Central memory CD4-positive, alpha-beta T cell (primary cell): Measurements from ENCODE around the gene KRTAP21-1.
"Not testable (repeated sequence)": the region's sequence is repeated elsewhere in the genome, so short reads cannot be mapped to it uniquely, and the experiment has no call there.

Experiments
- DNase-seq: peaks from one replicate; pipeline ENCODE4 v3.0.0; 2022
- total RNA-seq, 3 experiments: gene quantifications; one replicate each; lab custom pipeline; 2026; lab: John Stamatoyannopoulos, UW

The KRTAP21-1 gene
- total RNA-seq: 0 reads per million in 3 experiments

GRCh38 chr21:30755328-30755727 is at the start of gene KRTAP21-1:
TSS of gene KRTAP21-1 (minus strand) at chr21:30755428. CDS start at chr21:30755378, 50 bp downstream.
- not testable (repeated sequence) for DNase-seq

- no peak for DNase-seq
These were observed 45.4 kb upstream of the KRTAP21-1 start for GRCh38 chr21:30800605-30801004.

GRCh38 chr21:30793581-30794314 is 38.5 kb upstream of the KRTAP21-1 start:
- DNase-seq: no peak

GRCh38 chr21:30779249-30779648 is 24.0 kb upstream of the KRTAP21-1 start:
- DNase-seq: no peak

GRCh38 chr21:30769724-30770431 is 14.7 kb upstream of the KRTAP21-1 start:
- no peak for DNase-seq

- no peak for DNase-seq
These were observed 5.5 kb upstream of the KRTAP21-1 start for GRCh38 chr21:30760776-30761175.

- no peak for DNase-seq
These were observed 3.1 kb upstream of the KRTAP21-1 start for GRCh38 chr21:30758306-30758705.

- DNase-seq: no peak
These were observed 8.1 kb downstream of the KRTAP21-1 start, which contains the start of gene KRTAP21-2 for GRCh38 chr21:30747159-30747558. TSS of gene KRTAP21-2 (minus strand) at chr21:30747259. CDS start at chr21:30747202, 57 bp downstream.

GRCh38 chr21:30740462-30740861 is 14.8 kb downstream of the KRTAP21-1 start:
- DNase-seq: no peak

- no peak for DNase-seq
These were observed 22.2 kb downstream of the KRTAP21-1 start for GRCh38 chr21:30733026-30733425.

- DNase-seq: no peak
These were observed 28.5 kb downstream of the KRTAP21-1 start for GRCh38 chr21:30726726-30727125.

GRCh38 chr21:30719401-30719800 is 35.8 kb downstream of the KRTAP21-1 start:
- no peak for DNase-seq

GRCh38 chr21:30718239-30718909 is 36.9 kb downstream of the KRTAP21-1 start, which contains the start of gene KRTAP21-3:
TSS of gene KRTAP21-3 (minus strand) at chr21:30718777. CDS start at chr21:30718759, 18 bp downstream.
- no peak for DNase-seq

- DNase-seq: no peak
These were observed 38.1 kb downstream of the KRTAP21-1 start for GRCh38 chr21:30717105-30717504.

- DNase-seq: no peak
These were observed 40.3 kb downstream of the KRTAP21-1 start for GRCh38 chr21:30714946-30715345.

GRCh38 chr21:30714456-30714855 is 40.8 kb downstream of the KRTAP21-1 start:
- no peak for DNase-seq

GRCh38 chr21:30713766-30714165 is 41.5 kb downstream of the KRTAP21-1 start:
- no peak for DNase-seq

GRCh38 chr21:30710499-30710898 is 44.7 kb downstream of the KRTAP21-1 start:
- DNase-seq: no peak

- DNase-seq: no peak
These were observed 47.8 kb downstream of the KRTAP21-1 start for GRCh38 chr21:30707409-30707808.
